Uterus (tissue), 4 donors: Measurements from ENCODE around the gene PRSS57. TPM values are rescaled to one million over a fixed set of nuclear protein-coding genes. Genes with fewer than 3 reads are reported as not detected.
"Not testable (repeated sequence)": the region's sequence is repeated elsewhere in the genome, so short reads cannot be mapped to it uniquely, and the experiment has no call there.

Experiments
- DNase-seq, 2 donors: peaks; one replicate each; pipeline ENCODE4 v3.0.0-alpha.2; 2019 to 2020
- H3K27ac ChIP-seq, 2 donors: fragments of 200-600 bp; sonication (generic); 1 replicate in 1 of 2; 2 replicates in 1 of 2; pipeline ENCODE4 v1.5.1; 2016 to 2018
- H3K27me3 ChIP-seq, 2 donors: fragments of 200-600 bp; sonication (generic); one replicate each; pipeline ENCODE4 v1.5.1; 2018 to 2019; ENCODE audit warnings: control low read depth in 1 of 2
- H3K36me3 ChIP-seq, 2 donors: fragments of 200-600 bp; sonication (generic); one replicate each; pipeline ENCODE4 v1.5.1; 2019; ENCODE audit warnings: control low read depth in 1 of 2
- H3K4me1 ChIP-seq, 2 donors: fragments of 200-600 bp; sonication (generic); one replicate each; pipeline ENCODE4 v1.5.1; 2018 to 2019; ENCODE audit warnings: control low read depth in 1 of 2
- H3K4me3 ChIP-seq, 2 donors: fragments of 200-600 bp; sonication (generic); 1 replicate in 1 of 2; 2 replicates in 1 of 2; pipeline ENCODE4 v1.5.1; 2018 to 2019; ENCODE audit warnings: mild to moderate bottlenecking in 1 of 2
- H3K9me3 ChIP-seq, 2 donors: fragments of 200-600 bp; sonication (generic); one replicate each; pipeline ENCODE4 v1.5.1; 2019; ENCODE audit warnings: control low read depth in 1 of 2
- CTCF ChIP-seq, 4 experiments: fragments of 200-600 bp in 2 of 4; fragments of 450-650 bp in 2 of 4; sonication (generic) in 2 of 4; IDR thresholded peaks; one replicate each; pipeline ENCODE4 v1.5.1; 2016 to 2019; ENCODE audit warnings: antibody characterized with exemption in 4 of 4, mild to moderate bottlenecking in 2 of 4, moderate library complexity in 1 of 4
- POLR2A ChIP-seq, 2 donors: fragments of 450-650 bp; IDR thresholded peaks; one replicate each; pipeline ENCODE4 v1.6.1; 2016; ENCODE audit warnings: antibody characterized with exemption in 2 of 2, mild to moderate bottlenecking in 1 of 2, moderate library complexity in 1 of 2
- intact Hi-C: fragments of 100-400 bp; cut with DNase I; formaldehyde crosslinking; loops from one replicate; pipeline ENCODE4 v1.15.1; 2023; ENCODE audit warnings: low total_unique reads
- total RNA-seq, 4 donors: library from RNA; depleted of rRNA in 3 of 4; stranded (reverse); fragments of >200 nt in 3 of 4; gene quantifications; one replicate each; pipeline versions ENCODE4 v1.1.0 to v1.2.4, GENCODE V29; 2014 to 2023
- donor health status: DM: yes; HTN: yes; CAD: no.

Gene PRSS57
- total RNA-seq, 4 donors from 2014 or later = not detected

GRCh38 chr19:676339-677105, 18.7 kb downstream of the PRSS57 start, which contains the start of gene FSTL3:
Gene FSTL3, plus strand, starts transcription at chr19:676392. Its CDS starts 32 bp downstream, at chr19:676424.
- Histone ChIP-seq H3K9me3 (no peaks in the 10 kb centered on the region), H3K4me3 (peak within 1 kb of the TSS; percentile 42 to 63), H3K4me1 (peaks cover 0 to 14% of the 10 kb centered on the region in 2 donors), H3K36me3 (no peaks in the 10 kb centered on the region), H3K27ac (peak within 1 kb of the TSS; percentile 77 to 90), H3K27me3 (no peaks in the 10 kb centered on the region)
- TF ChIP-seq CTCF (IDR thresholded peaks at IDR 0.05) (no peak), POLR2A (IDR thresholded peaks at IDR 0.05) (peak; percentile 45 to 66)
- peak; percentile 34 to 58 for DNase-seq
- intact Hi-C loops = no loop called here

GRCh38 chr19:676007-676338, 19.3 kb downstream of the PRSS57 start:
- Histone ChIP-seq H3K4me1 (peaks cover 0 to 14% of the 10 kb centered on the region in 2 donors), H3K27ac (peak overlapping the region; percentile 77 to 90)
- no peak for TF ChIP-seq POLR2A (IDR thresholded peaks at IDR 0.05)

GRCh38 chr19:674282-675151, 20.7 kb downstream of the PRSS57 start:
- Histone ChIP-seq H3K9me3 (no peaks in the 10 kb centered on the region), H3K4me3 (no peak overlapping the region), H3K4me1 (peaks cover 0 to 14% of the 10 kb centered on the region in 2 donors), H3K27me3 (no peaks in the 10 kb centered on the region), H3K27ac (peak overlapping the region in 1 of 2 donors; percentile 77), H3K36me3 (no peaks in the 10 kb centered on the region)
- intact Hi-C loops = no loop called here
- TF ChIP-seq CTCF (IDR thresholded peaks at IDR 0.05) = no peak
- no peak for TF ChIP-seq POLR2A (IDR thresholded peaks at IDR 0.05)
- peak in 1 of 2 donors; percentile 20 for DNase-seq

More at GRCh38 chr19:676007-676338, 19.3 kb downstream of the PRSS57 start:
- H3K4me3 ChIP-seq = peak overlapping the region; percentile 42 to 63
- no peaks in the 10 kb centered on the region for H3K9me3 ChIP-seq
- DNase-seq = no peak
- intact Hi-C loops = no loop called here
- no peaks in the 10 kb centered on the region for H3K27me3 ChIP-seq
- no peaks in the 10 kb centered on the region for H3K36me3 ChIP-seq

GRCh38 chr19:670609-671075, 24.6 kb downstream of the PRSS57 start:
- H3K9me3 ChIP-seq = no peaks in the 10 kb centered on the region
- no peak for DNase-seq
- intact Hi-C loops = no loop called here
- TF ChIP-seq POLR2A (IDR thresholded peaks at IDR 0.05) (no peak), CTCF (IDR thresholded peaks at IDR 0.05) (no peak)
- no peaks in the 10 kb centered on the region for H3K4me1 ChIP-seq
- H3K36me3 ChIP-seq = no peaks in the 10 kb centered on the region
- H3K27ac ChIP-seq = no peak overlapping the region
- no peaks in the 10 kb centered on the region for H3K27me3 ChIP-seq
- no peak overlapping the region for H3K4me3 ChIP-seq

- H3K36me3 ChIP-seq, H3K4me3 ChIP-seq, H3K27ac ChIP-seq, DNase-seq, H3K4me1 ChIP-seq, H3K27me3 ChIP-seq, H3K9me3 ChIP-seq: not testable (repeated sequence)
- intact Hi-C loops = loop anchor here (5.0 kb wide), 1 partner anchor 63 kb away; no protein-coding TSS in a partner anchor
These were observed 26.4 kb downstream of the PRSS57 start for GRCh38 chr19:668675-669434.

GRCh38 chr19:666985-667573, 28.2 kb downstream of the PRSS57 start:
- not testable (repeated sequence) for H3K4me3 ChIP-seq, H3K4me1 ChIP-seq, H3K36me3 ChIP-seq, DNase-seq, H3K9me3 ChIP-seq, H3K27ac ChIP-seq, H3K27me3 ChIP-seq
- intact Hi-C loops = loop anchor here (5.0 kb wide), 1 partner anchor 65 kb away; no protein-coding TSS in a partner anchor
